Measurements from ENCODE around the gene GPR179.

Gene GPR179

GRCh38 chr17:38343608-38344419, at the start of gene GPR179:
Gene GPR179, minus strand, starts transcription at chr17:38343956. Its CDS starts 167 bp downstream, at chr17:38343789.
- DNase-seq (ENCODE audit: low read depth), result no peak

- no peak for DNase-seq (ENCODE audit: low read depth)
Measured at GRCh38 chr17:38379448-38379847, 35.7 kb upstream of the GPR179 start.

DNA sequence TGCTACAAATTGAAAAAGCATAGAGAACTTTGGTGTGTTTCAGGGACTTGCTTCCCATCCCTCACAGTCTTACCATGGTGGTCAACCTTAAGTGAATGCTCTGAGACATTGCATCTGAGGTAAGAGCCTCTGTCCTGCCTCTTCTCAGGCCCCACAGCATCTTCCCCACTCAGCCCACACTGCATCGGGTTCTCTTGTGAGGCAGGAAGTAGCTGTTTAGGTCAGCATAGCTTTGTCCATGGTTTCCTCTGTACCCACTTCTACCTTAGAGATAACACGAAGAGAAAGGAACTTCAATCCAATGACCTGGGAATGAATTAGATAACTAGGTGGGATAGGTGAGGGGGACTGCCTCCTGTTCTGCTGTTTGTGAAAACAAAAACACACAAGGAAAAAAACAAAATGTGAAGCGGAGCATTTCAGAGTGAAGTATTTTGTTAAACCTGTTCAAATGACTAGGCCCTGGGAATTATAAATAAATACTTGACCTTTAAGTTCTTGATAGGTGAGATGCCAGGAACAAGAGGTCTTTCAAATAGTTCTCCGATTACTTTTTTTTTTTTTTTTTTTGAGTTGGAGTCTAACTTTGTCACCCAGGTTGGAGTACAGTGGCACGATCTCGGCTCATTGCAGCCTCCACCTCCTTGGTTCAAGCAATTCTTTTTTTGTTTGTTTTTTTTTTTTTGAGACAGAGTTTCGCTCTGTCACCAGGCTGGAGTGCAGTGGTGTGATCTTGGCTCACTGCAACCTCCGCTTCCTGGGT, 25.5 kb upstream of the GPR179 start:
- DNase-seq (ENCODE audit: low read depth), result no peak

DNA sequence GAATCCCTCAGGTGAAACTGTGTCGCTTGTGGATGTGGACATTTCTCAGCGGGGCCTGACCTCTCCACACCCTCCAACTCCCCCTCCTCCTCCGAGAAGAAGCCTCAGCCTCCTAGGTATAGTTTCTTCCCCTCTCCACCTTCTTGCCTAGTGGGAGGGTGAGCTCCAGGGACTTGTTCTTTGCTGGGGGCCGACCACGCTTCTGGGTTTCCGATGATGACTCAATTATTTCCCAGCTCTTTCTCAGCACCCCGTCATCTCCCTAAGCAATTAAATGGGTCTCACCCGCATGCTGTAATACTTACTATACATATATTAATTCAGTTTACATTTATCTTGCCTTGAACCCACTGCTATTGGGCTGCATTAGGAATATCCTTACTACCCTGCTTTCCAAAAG, 21.0 kb upstream of the GPR179 start:
- DNase-seq (ENCODE audit: low read depth), result no peak

DNA sequence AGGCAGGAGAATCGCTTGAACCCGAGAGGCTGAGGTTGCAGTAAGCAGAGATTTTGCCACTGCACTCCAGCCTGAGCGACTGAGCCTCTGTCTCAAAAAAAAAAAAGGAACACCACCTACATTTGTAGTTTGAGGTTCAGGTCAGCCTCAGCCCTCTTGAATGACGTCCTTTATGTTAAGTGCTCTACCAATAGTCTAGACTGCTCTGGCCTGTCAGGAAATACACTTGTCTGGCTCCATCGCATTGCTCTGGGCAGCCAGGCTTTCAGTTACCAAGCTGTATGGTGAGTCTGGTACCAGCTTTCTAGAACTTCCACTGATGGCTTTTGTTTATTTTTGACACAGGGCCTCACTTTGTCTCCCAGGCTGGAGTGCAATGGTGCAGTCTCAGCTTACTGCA, 19.3 kb upstream of the GPR179 start:
- no peak for DNase-seq (ENCODE audit: low read depth)

- no peak for DNase-seq (ENCODE audit: low read depth)
Measured at GRCh38 chr17:38361694-38362465, 18.1 kb upstream of the GPR179 start.

DNA sequence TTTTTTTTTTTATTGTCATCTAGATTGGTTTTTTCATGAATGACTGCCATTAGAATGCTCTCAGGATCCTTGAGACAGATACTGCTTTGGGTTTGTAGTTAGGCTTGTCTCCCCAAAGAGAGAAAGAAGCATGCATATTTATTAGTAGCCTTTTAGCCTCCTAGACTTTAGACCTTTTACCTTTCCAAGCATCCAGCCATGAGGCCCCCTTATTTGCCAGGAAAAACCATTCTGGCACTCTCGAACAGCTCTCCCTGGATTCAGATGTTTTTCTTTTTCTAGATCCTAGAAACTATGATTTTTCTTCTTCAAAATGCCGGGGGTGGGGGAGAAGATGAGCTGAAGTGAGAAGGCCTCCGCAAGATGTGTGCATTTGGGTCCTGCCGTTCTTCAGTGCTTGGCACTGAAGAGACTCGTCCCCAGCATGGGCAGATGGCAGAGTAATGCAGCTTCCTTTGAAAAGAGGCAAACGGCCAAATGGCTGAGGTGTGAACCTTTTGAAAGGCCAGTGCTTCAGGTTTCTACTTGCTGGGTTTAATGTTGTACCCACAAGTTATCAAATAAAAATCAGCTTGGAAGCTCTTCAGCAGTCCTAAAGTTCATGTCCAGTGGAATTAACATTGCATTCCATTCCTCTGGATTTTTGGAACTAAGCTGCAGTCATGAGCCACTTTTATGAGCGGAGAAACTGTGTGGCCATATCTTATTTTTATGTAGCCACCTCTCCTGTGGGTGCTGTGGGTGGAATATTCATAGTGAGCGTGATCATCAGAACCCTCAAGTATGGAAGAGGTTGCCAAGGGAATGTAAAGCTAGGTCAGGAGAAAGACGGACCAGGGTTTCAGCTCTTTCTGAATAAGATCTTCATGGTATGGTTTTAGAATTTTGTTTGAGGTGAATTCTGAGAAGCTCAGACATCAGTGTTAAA, 15.1 kb upstream of the GPR179 start:
- no peak for DNase-seq (ENCODE audit: low read depth)

GRCh38 chr17:38357486-38358123, 13.8 kb upstream of the GPR179 start:
- DNase-seq (ENCODE audit: low read depth), result no peak

DNA sequence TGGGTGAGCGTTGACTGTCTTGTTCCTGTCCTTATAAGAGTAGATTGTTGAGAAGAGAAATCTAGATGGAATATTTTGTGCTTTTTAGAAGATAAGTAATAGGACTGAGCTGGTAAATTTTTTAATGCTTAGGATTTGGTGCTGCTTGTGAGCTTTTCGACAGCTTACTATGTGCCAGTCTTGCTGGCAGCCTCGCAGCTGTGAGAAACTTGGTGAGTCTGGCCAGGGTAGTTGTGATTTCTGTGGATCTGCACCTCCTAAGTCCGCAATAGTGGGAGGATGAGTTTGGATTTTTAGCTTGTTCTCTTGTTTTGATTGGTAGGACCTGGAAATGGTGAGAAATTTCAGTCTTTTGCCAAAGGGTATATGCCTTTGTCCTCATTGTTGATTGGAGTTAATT, 11.5 kb upstream of the GPR179 start:
- no peak for DNase-seq (ENCODE audit: low read depth)

DNA sequence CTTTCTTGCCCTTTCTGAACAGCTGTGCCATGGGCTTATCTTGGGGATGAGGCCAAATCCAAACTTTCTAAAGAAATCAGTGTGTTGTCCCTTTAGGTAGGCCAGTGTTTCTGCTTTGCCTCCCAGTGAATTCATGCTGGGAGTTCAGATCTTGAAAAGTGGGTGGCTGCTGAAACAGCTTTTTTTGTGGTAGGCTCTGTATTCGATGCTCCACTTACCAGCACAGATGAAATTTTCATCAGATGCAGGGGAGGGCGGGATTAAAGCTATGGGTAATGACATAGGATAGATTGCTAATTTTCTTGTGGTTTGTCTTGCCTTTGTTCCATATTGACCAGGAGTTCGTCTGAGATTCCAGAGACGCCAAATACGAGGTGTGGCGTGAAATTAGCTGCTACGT, 10.7 kb upstream of the GPR179 start:
- no peak for DNase-seq (ENCODE audit: low read depth)

GRCh38 chr17:38353668-38354067, 9.9 kb upstream of the GPR179 start:
- DNase-seq (ENCODE audit: low read depth), result no peak

- DNase-seq (ENCODE audit: low read depth), result no peak
Measured at GRCh38 chr17:38353086-38353604, 9.4 kb upstream of the GPR179 start.

DNA sequence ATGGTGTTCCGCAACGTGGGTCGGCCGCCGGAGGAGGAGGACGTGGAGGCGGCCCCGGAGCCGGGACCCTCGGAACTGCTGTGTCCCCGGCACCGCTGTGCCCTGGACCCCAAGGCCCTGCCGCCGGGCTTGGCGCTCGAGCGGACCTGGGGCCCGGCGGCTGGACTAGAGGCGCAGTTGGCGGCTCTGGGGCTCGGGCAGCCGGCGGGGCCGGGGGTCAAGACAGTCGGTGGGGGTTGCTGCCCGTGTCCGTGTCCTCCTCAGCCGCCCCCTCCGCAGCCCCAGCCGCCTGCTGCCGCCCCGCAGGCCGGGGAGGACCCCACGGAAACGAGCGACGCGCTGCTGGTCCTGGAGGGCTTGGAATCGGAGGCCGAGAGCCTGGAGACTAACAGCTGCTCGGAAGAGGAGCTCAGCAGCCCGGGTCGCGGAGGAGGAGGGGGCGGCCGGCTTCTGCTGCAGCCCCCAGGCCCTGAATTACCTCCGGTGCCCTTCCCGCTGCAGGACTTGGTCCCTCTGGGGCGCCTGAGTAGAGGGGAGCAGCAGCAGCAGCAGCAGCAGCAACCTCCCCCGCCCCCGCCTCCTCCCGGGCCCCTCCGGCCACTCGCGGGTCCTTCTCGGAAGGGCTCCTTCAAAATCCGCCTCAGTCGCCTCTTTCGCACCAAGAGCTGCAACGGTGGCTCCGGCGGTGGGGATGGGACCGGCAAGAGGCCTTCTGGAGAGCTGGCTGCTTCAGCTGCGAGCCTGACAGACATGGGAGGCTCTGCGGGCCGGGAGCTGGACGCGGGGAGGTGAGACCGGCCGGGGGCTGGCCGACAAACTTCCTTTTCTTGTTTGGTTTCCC, 8.7 kb upstream of the GPR179 start:
- DNase-seq (ENCODE audit: low read depth), result no peak

DNA sequence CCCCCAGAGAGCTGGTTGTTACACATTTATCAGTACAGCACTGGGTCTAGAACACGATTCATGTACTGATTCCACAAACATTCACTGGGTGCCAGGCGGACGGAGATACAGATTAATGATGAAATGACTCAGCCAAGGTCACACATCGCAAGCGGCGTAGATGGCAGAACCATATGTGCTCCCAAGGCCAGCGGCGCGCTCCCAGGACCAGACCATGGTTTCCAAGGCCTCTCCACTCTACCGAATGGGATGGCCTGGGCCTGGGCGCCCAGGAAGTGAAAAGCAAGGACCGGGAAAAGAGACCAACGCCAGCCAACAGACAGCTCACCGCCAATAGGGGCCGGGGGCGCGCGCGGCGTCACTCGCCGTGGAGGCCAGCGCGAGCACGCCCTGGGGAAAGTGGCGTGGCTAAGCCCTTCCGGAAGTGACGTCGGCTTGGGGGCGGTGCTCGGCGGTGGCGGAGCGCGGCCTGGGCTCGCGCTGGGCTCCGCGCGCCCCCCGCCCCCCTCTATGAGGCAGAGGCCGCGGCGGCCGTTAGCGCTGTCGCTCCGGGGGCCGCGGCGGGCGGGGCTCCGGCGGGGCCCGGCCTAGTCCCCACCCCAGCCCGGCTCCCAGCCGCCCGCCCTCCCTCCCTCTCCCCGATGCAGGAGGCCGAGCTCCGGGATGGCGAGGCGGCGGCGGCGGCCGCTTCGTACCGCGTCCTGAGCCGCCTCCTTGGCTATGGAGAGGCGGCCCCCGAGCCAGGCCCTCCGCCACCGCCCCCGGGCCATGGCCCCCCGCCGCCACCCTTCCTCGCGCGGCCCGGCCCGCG, 7.9 kb upstream of the GPR179 start, which contains the start of gene SOCS7:
TSS of gene SOCS7 (plus strand) at position 433 of the 811 bp plus-strand sequence. CDS start at position 642, 209 bp downstream.
- peak; percentile 63 for DNase-seq (ENCODE audit: low read depth)

DNA sequence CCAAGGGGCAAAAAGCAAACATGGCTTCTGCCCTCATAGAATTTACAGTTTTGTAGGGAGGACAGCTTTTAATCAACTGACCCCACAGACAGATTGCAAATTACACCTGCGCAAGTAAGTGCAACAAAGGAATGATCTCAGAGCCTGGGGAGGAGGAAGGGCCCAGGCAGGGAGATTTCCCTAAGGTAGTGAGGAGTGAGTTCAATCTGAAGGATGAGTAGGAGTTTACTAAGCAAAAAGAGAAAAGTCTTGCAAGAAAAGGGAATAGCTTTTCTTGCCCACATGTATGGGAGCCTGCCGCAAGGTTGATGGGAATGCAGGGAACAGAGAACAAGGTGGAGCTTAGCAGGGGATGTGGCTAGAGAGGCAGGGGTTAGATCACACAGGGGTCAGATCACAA, 6.3 kb upstream of the GPR179 start:
- DNase-seq (ENCODE audit: low read depth), result no peak

GRCh38 chr17:38349097-38349730, 5.5 kb upstream of the GPR179 start:
- peak; percentile 68 for DNase-seq (ENCODE audit: low read depth)

DNA sequence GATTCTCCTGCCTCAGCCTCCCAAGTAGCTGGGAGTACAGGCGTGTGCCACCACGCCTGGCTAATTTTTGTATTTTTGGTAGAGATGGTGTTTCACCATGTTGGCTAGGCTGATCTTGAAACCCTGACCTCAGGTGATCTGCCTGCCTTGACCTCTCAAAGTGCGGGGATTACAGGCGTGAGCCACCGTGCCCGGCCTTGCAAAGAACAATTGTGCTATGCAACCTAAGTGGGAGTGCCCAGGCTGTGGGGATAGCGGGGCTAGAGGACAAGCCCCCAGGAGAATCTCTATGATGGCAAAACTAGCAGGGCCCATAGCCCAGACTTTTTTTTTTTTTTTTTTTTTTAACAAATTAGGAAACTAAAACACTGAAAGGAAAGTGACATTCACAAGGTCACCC, 2.0 kb upstream of the GPR179 start:
- DNase-seq (ENCODE audit: low read depth), result no peak

DNA sequence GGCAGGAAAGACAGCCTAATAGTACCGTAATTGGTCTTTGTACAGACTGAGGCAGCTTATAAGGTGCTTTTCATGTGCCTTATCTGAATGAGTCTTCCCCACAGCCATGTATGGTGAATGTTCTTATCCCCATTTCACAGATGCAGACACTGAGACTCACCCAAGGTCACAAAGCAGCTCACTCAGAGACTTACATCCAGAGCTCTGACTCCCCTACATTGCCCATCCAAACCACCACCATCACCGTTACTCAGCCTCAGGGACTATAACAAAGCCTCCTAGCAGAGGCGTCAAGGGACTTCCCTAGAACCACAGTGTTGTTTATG, 627 bp upstream of the GPR179 start:
- no peak for DNase-seq (ENCODE audit: low read depth)
